Measurements from ENCODE around the gene ADCY10. TPM values are rescaled to one million over a fixed set of nuclear protein-coding genes. Genes with fewer than 3 reads are reported as not detected.

The ADCY10 gene
- total and polyA plus RNA-seq, 9 of the 15 experiments (the other 6 are each of a cell fraction or from before 2014, with no cell fraction given): 0.08 to 0.86 (median 0.22) TPM

- no peak for TF ChIP-seq E2F5 (CRISPR knock-in tag; IDR thresholded peaks at IDR 0.05)
These were observed 127.4 kb downstream of the ADCY10 start (continued) for GRCh38 chr1:167786502-167786901.

GRCh38 chr1:167784876-167785550, 128.9 kb downstream of the ADCY10 start:
- intact Hi-C loops (cut with micrococcal nuclease): no loop called here
- H4K20me1 ChIP-seq (replicated peaks; ENCODE audit: control insufficient read depth, insufficient read depth, low read length): no peaks in the 10 kb centered on the region
- no peaks in the 10 kb centered on the region for H3K9me1 ChIP-seq (ENCODE audit: control insufficient read depth, insufficient read depth, low read length)
- ATAC-seq (peak; percentile 56; the same call in 1 of the 3 replicates), FAIRE-seq (no peak), DNase-seq (ENCODE audit: extremely low read depth in 1 of 4, low spot score in 3 of 4) (no peak)
- in situ Hi-C loops (cut with MboI): no loop called here
- no peak overlapping the region for H3K4me2 ChIP-seq (ENCODE audit: insufficient read depth, low read length)
- H3K9ac ChIP-seq (ENCODE audit: insufficient read depth in 1 of 2, low read depth in 2 of 2, low read length in 2 of 2): no peak overlapping the region
- no peak overlapping the region for H2AFZ ChIP-seq (ENCODE audit: low read depth, low read length)
- no peak overlapping the region for H3K4me3 ChIP-seq
- H3K79me2 ChIP-seq (ENCODE audit: control insufficient read depth, insufficient read depth, low read length): no peaks in the 10 kb centered on the region
- peaks cover 58% of the 10 kb centered on the region for H3K36me3 ChIP-seq (ENCODE audit: control insufficient read depth, insufficient read depth, low read length)
- H3K9me3 ChIP-seq (replicated peaks; ENCODE audit: control insufficient read depth, insufficient read depth, low read depth, low read length): no peaks in the 10 kb centered on the region
- ChIA-PET CTCF (ENCODE audit: low intra/inter-chr PET ratio) (no interaction called here), POLR2A (interaction anchor here (0.6 to 2.1 kb wide), 5 partner anchors 9 to 56 kb away, joined by 3 to 7 read pairs (median 3); no protein-coding TSS in a partner anchor)
- WGBS (ENCODE audit: insufficient coverage, low coverage, missing lambda C conversion rate): 93% methylated on average over 3 of the region's 3 CpGs
- H3K27me3 ChIP-seq (ENCODE audit: control insufficient read depth in 2 of 2, insufficient read depth in 2 of 2, low read length in 2 of 2): no peaks in the 10 kb centered on the region
- BruUV-seq (replicated peaks): no TSS peak
- H3K4me1 ChIP-seq (replicated peaks in 1 of 2; ENCODE audit: control insufficient read depth in 2 of 2, insufficient read depth in 2 of 2, low read length in 2 of 2): no peaks in the 10 kb centered on the region; a peak in 1 of 5 replicates
- no peak overlapping the region for H3K27ac ChIP-seq (ENCODE audit: extremely low read depth, low read depth, low read length)
- TF ChIP-seq KDM2B (CRISPR knock-in tag; IDR thresholded peaks at IDR 0.05) (no peak), NFE2L1 (tag; IDR thresholded peaks at IDR 0.05; ENCODE audit: borderline replicate concordance, low read depth) (no peak), ZNF347 (CRISPR knock-in tag; IDR thresholded peaks at IDR 0.05; ENCODE audit: low read depth) (no peak), BMI1 (IDR thresholded peaks at IDR 0.05; ENCODE audit: low read length) (no peak), ZFP91 (CRISPR knock-in tag; IDR thresholded peaks at IDR 0.05) (no peak), TGIF2 (CRISPR knock-in tag; IDR thresholded peaks at IDR 0.05) (no peak), MBD1 (CRISPR knock-in tag; IDR thresholded peaks at IDR 0.05) (no peak), ZNF639 (CRISPR knock-in tag; conservative IDR thresholded peaks at IDR 0.05 in 1 of 2, IDR thresholded peaks at IDR 0.05 in 1 of 2) (no peak), ZNF75A (CRISPR knock-in tag; IDR thresholded peaks at IDR 0.05) (no peak), ZFP30 (CRISPR knock-in tag; IDR thresholded peaks at IDR 0.05; ENCODE audit: borderline replicate concordance) (no peak), RBM15 (IDR thresholded peaks at IDR 0.05; ENCODE audit: insufficient read depth, low read length) (no peak), KAT2B (IDR thresholded peaks at IDR 0.05; ENCODE audit: low read depth, low read length) (no peak), KAT8 (IDR thresholded peaks at IDR 0.05; ENCODE audit: low read depth) (no peak)
